Tibial artery (tissue), 4 donors: Measurements from ENCODE around the gene TEX26.

Experiments
- DNase-seq, 2 donors: peaks; one replicate each; pipeline ENCODE4 v3.0.0-alpha.2; 2019
- H3K27ac ChIP-seq, 2 donors: fragments of 200-600 bp; sonication (generic) in 1 of 2; 1 replicate in 1 of 2; 2 replicates in 1 of 2; pipeline ENCODE4 v1.5.1; 2018 to 2019; ENCODE audit warnings: mild to moderate bottlenecking in 1 of 2
- H3K27me3 ChIP-seq, 2 donors: fragments of 200-600 bp; sonication (generic) in 1 of 2; one replicate each; pipeline versions ENCODE4 v1.5.1 to v1.6.0; 2016 to 2019
- H3K36me3 ChIP-seq, 3 donors: fragments of 200-600 bp; sonication (generic) in 2 of 3; one replicate each; pipeline ENCODE4 v1.5.1; 2016 to 2019; ENCODE audit warnings: mild to moderate bottlenecking in 2 of 3
- H3K4me1 ChIP-seq, 4 donors: fragments of 200-600 bp; sonication (generic) in 2 of 4; 1 replicate in 3 of 4; 2 replicates in 1 of 4; pipeline ENCODE4 v1.5.1; 2016 to 2019
- H3K4me3 ChIP-seq, 2 donors: fragments of 200-600 bp; sonication (generic) in 1 of 2; 1 replicate in 1 of 2; 2 replicates in 1 of 2; pipeline ENCODE4 v1.5.1; 2018 to 2019; ENCODE audit warnings: mild to moderate bottlenecking in 2 of 2
- H3K9me3 ChIP-seq, 3 donors: fragments of 200-600 bp; sonication (generic) in 1 of 3; one replicate each; pipeline ENCODE4 v1.5.1; 2016 to 2019
- CTCF ChIP-seq, 2 experiments: fragments of 200-600 bp in 1 of 2; fragments of 450-650 bp in 1 of 2; IDR thresholded peaks; one replicate each; pipeline ENCODE4 v1.5.1; 2017 to 2019; ENCODE audit warnings: antibody characterized with exemption in 2 of 2, mild to moderate bottlenecking in 1 of 2, moderate library complexity in 1 of 2
- intact Hi-C: fragments of 100-400 bp; cut with DNase I; formaldehyde crosslinking; loops from one replicate; pipeline ENCODE4 v1.15.0; 2023; ENCODE audit warnings: low total_unique reads

TEX26 gene

GRCh38 chr13:30895773-30896172 is 36.7 kb upstream of the TEX26 start:
- intact Hi-C loops = loop anchor here (2.0 to 5.0 kb wide), 2 partner anchors 15 to 33 kb away; no protein-coding TSS in a partner anchor

GRCh38 chr13:30898070-30898469 is 34.4 kb upstream of the TEX26 start:
- H3K27ac ChIP-seq = peak overlapping the region; percentile 85
- no peak for TF ChIP-seq CTCF (IDR thresholded peaks at IDR 0.05)
- H3K4me1 ChIP-seq = peaks cover 0 to 66% (median 49%) of the 10 kb centered on the region in 4 donors
- peak overlapping the region in 1 of 2 donors; percentile 23 for H3K4me3 ChIP-seq
- no peak for DNase-seq
- no peaks in the 10 kb centered on the region for H3K36me3 ChIP-seq
- no peaks in the 10 kb centered on the region for H3K9me3 ChIP-seq
- no peaks in the 10 kb centered on the region for H3K27me3 ChIP-seq
- intact Hi-C loops = loop anchor here (5.0 kb wide), 1 partner anchor 36 kb away; no protein-coding TSS in a partner anchor

More at GRCh38 chr13:30895773-30896172, 36.7 kb upstream of the TEX26 start:
- Histone ChIP-seq H3K4me3 (no peak overlapping the region), H3K9me3 (no peaks in the 10 kb centered on the region), H3K27me3 (no peaks in the 10 kb centered on the region), H3K27ac (peak overlapping the region; percentile 85), H3K36me3 (no peaks in the 10 kb centered on the region), H3K4me1 (peaks cover 0 to 62% (median 46%) of the 10 kb centered on the region in 4 donors)
- no peak for TF ChIP-seq CTCF (IDR thresholded peaks at IDR 0.05)
- DNase-seq = peak; percentile 91 to 92

- Histone ChIP-seq H3K36me3 (no peaks in the 10 kb centered on the region), H3K9me3 (no peaks in the 10 kb centered on the region), H3K4me1 (peaks cover 0 to 63% (median 49%) of the 10 kb centered on the region in 4 donors), H3K27me3 (no peaks in the 10 kb centered on the region), H3K27ac (peak overlapping the region; percentile 85), H3K4me3 (peak overlapping the region in 1 of 2 donors; percentile 23)
- peak; percentile 73 to 94 for DNase-seq
- intact Hi-C loops = loop anchor here (5.0 kb wide), 1 partner anchor 36 kb away; no protein-coding TSS in a partner anchor
- TF ChIP-seq CTCF (IDR thresholded peaks at IDR 0.05) = peak in 1 of 2 experiments; percentile 10
These were observed 33.7 kb upstream of the TEX26 start for GRCh38 chr13:30898678-30899241.

GRCh38 chr13:30900436-30900835 is 32.0 kb upstream of the TEX26 start:
- Histone ChIP-seq H3K9me3 (no peaks in the 10 kb centered on the region), H3K27me3 (no peaks in the 10 kb centered on the region), H3K4me1 (peaks cover 0 to 59% (median 44%) of the 10 kb centered on the region in 4 donors), H3K27ac (peak overlapping the region; percentile 85), H3K4me3 (no peak overlapping the region), H3K36me3 (no peaks in the 10 kb centered on the region)
- intact Hi-C loops = loop anchor here (10.0 kb wide), 1 partner anchor 96 kb away; no protein-coding TSS in a partner anchor
- no peak for DNase-seq
- no peak for TF ChIP-seq CTCF (IDR thresholded peaks at IDR 0.05)

- Histone ChIP-seq H3K9me3 (no peaks in the 10 kb centered on the region), H3K4me1 (peaks cover 0 to 61% (median 46%) of the 10 kb centered on the region in 4 donors), H3K27me3 (no peaks in the 10 kb centered on the region), H3K36me3 (no peaks in the 10 kb centered on the region), H3K27ac (peak overlapping the region; percentile 85), H3K4me3 (no peak overlapping the region)
- intact Hi-C loops = loop anchor here (10.0 kb wide), 1 partner anchor 96 kb away; no protein-coding TSS in a partner anchor
- no peak for DNase-seq
- no peak for TF ChIP-seq CTCF (IDR thresholded peaks at IDR 0.05)
These were observed 31.3 kb upstream of the TEX26 start for GRCh38 chr13:30900952-30901749.
